NB4 (cell line): ENCODE measurements around the gene NPAS3.

Source experiments
- DNase-seq: peaks from one replicate; pipeline ENCODE4 v3.0.0; 2010; ENCODE audit warnings: low read depth
- H3K4me3 ChIP-seq: one replicate; pipeline ENCODE4 v1.5.1; 2011; ENCODE audit warnings: mild to moderate bottlenecking, low read depth, low read length, moderate library complexity
- MYC ChIP-seq: IDR thresholded peaks from 2 replicates; pipeline ENCODE4 v1.6.1; 2011; ENCODE audit warnings: low read depth, low read length
- POLR2A ChIP-seq: IDR thresholded peaks from 2 replicates; pipeline ENCODE4 v1.6.1; 2011; ENCODE audit warnings: mild to moderate bottlenecking; ENCODE audit not compliant: insufficient read length; ENCODE audit errors: extremely low read depth
- TF ChIP-seq, protein P1 (sequence below): IDR thresholded peaks from 2 replicates; pipeline ENCODE4 v1.6.1; 2011; ENCODE audit warnings: low read depth, low read length
- TF ChIP-seq, protein P2 (sequence below): IDR thresholded peaks from one replicate; pipeline ENCODE4 v1.5.1; 2012; ENCODE audit warnings: low read depth, low read length

The NPAS3 gene

DNA sequence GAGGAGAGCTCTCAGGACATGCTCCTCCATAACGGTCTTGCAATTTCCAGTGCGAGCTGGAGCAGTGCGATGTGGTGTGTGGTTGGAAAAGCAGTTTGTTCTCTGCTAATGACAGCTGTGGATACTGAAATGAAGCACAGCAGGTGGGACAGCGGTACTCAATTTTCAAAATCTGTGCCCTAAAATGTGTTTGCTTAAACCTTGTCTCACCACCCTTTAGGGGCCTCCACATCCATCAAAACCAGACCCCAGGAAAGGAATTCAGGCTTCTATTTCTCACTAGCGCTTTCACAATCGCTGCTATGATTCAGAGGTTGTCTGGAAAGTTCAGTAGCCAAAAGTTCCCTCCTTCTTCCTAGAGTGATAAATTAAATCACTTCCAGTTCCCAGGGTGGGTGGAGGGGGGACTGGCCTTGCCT, 571.4 kb downstream of the NPAS3 start:
- TF ChIP-seq POLR2A (no peak), MYC (no peak)
- TF ChIP-seq, protein P1, sequence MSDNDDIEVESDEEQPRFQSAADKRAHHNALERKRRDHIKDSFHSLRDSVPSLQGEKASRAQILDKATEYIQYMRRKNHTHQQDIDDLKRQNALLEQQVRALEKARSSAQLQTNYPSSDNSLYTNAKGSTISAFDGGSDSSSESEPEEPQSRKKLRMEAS: no peak
- TF ChIP-seq, protein P2, sequence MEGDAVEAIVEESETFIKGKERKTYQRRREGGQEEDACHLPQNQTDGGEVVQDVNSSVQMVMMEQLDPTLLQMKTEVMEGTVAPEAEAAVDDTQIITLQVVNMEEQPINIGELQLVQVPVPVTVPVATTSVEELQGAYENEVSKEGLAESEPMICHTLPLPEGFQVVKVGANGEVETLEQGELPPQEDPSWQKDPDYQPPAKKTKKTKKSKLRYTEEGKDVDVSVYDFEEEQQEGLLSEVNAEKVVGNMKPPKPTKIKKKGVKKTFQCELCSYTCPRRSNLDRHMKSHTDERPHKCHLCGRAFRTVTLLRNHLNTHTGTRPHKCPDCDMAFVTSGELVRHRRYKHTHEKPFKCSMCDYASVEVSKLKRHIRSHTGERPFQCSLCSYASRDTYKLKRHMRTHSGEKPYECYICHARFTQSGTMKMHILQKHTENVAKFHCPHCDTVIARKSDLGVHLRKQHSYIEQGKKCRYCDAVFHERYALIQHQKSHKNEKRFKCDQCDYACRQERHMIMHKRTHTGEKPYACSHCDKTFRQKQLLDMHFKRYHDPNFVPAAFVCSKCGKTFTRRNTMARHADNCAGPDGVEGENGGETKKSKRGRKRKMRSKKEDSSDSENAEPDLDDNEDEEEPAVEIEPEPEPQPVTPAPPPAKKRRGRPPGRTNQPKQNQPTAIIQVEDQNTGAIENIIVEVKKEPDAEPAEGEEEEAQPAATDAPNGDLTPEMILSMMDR: no peak
- H3K4me3 ChIP-seq: no peak overlapping the region
- DNase-seq: no peak

DNA sequence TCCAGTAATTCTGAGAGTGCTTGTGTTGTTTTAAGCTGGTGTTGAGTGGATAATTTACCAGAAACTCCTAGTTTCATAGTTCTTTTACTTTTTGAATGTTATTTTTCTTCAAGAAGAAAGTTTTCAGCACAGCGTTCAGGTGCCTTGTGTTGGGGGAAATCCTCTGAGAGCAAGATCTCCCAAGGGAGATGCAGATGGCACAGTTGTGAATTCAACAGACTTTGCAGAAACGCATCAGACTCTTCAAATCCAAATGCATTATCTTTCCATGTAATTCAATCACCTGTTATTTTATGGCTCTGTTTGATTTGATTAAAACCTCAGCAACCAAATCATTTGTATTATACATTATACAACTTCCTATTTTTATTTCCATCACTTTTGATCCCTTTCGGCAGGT, 572.3 kb downstream of the NPAS3 start:
- H3K4me3 ChIP-seq: no peak overlapping the region
- no peak for DNase-seq
- no peak for TF ChIP-seq POLR2A
- TF ChIP-seq, protein P2: no peak
- TF ChIP-seq MYC: no peak
- TF ChIP-seq, protein P1: no peak

DNA sequence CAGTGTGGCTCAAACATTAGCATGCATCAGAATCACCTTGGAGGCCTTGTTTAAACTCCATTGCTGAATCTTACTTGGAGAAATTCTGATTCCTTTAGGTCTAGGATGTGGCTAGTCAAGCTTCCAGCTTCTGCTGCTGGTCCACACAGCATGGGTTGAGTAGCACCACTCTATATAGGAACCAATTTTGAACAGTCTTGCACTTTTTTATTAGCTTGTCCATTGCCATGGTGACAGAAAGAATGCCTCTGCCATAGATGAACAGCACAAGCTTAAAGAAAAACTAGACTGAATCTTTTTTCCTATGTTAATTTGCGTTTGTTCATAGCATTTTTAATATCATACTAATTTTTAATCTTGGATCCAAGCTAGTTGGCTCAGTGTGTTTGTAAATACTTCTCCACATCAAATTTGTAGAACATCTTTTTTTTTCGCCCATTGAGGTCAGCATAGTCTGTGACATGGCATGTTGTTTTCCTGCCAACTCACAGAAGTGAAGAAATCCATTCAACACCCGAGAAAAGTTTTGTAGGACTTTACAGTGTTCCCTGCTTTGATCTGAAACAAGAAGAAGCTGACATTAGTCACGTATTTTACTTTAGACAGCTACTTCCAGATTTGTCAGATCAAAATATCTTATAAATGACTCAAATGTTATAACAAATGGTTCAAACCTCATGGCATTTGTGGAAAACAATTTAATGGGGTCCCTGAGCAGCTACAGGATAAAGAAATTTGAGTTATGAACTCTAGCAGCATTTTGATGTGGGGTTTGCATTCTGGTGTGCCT, 573.4 kb downstream of the NPAS3 start:
- no peak for DNase-seq
- no peak overlapping the region for H3K4me3 ChIP-seq
- no peak for TF ChIP-seq MYC
- TF ChIP-seq, protein P1: no peak
- no peak for TF ChIP-seq POLR2A
- TF ChIP-seq, protein P2: no peak

DNA sequence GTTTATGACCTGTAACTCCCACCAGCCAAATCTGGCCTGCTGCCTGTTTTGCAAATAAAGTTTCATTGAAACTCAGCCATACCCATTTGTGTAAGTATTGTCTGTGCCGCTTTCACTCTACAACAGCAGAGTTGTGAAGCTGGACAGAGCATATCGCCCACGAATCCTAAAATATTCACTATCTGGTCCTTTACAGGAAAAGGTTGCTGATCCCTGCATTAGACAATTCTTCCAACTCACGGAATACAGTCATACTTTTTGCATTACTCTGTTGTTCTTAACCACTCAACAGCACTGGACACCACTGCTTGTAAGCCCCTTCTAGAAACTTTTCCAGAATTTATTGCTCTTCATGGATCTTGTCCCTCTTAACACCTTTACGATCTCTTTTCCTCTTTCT, 576.8 kb downstream of the NPAS3 start:
- DNase-seq: no peak
- no peak overlapping the region for H3K4me3 ChIP-seq
- TF ChIP-seq MYC (no peak), POLR2A (no peak)

DNA sequence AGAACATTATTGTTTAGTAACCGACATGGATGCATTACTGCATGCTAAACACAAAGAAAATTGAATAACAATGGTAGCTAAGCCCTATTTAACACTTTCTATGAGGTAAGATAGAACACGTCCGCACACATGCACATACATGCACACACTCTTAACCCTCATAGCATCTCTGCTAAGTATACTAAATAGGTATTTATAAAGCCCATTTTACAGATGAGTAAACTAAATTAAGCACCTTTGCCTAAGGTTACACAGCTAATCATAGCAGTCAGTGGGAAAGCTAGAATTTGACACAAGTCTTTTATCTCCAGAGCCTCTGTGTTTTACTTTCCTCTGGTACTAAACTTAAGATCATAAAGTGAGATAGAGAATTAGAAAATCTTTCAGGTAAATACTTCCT, 577.2 kb downstream of the NPAS3 start:
- TF ChIP-seq POLR2A (no peak), MYC (no peak)
- TF ChIP-seq, protein P2: no peak
- TF ChIP-seq, protein P1: no peak
- no peak for DNase-seq
- H3K4me3 ChIP-seq: no peak overlapping the region

DNA sequence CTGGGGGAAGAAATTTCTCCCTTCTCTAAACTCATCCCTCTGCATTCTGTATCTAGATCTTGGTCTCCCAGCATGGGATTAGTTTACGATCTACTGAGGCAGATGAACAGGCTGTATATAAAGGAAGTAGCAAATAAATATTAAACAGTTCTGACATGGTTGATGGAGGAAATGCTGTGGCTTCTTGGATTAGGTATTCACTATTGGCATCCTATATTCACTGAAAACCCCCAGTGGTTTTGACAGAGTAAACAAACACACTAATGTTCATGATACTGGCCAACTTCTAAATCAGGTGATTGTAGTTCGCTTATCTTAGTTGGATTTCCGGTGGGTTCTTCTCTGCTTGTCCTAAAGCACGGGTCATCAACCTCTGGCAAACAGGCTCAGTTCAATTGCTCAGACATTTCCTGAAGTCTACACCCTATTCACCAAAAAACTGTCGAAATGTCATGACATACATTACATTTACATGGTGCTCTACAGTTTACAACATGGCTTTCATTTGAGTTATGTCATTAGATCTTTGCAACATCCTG, 578.3 kb downstream of the NPAS3 start:
- DNase-seq: no peak

More for the DNA sequence above, 578.3 kb downstream of the NPAS3 start:
- no peak overlapping the region for H3K4me3 ChIP-seq
- TF ChIP-seq POLR2A: no peak
- no peak for TF ChIP-seq MYC
- TF ChIP-seq, protein P1: no peak
- TF ChIP-seq, protein P2: no peak
